GM12878 (cell line): Measurements from ENCODE around the gene KIAA2012. TPM values are rescaled to one million over a fixed set of nuclear protein-coding genes. Genes with fewer than 3 reads are reported as not detected.

Experiments used
- ATAC-seq: fragments of 200-7000 bp; cut with Tn5 transposase; 3 replicates; pipeline ENCODE4 v1.9.1; 2020; ENCODE audit warnings: mild to moderate bottlenecking, moderate library complexity
- BruUV-seq: library from RNA; stranded (reverse); fragments of 400-500 nt; replicated peaks from 2 replicates; lab custom pipeline; 2021; lab: Mats Ljungman, UMichigan
- CTCF ChIA-PET: fragments of 300-600 bp; sonication (Branson Sonifier 250); formaldehyde crosslinking; extraction: SDS; loops from one replicate; lab custom pipeline; 2021; ENCODE audit warnings: inconsistent platforms; lab: Yijun Ruan, JAX
- POLR2A ChIA-PET: fragments of 350-600 bp; formaldehyde crosslinking; extraction: SDS; loops from one replicate; lab custom pipeline; 2021; ENCODE audit warnings: inconsistent platforms; lab: Charles Lee
- RAD21 ChIA-PET: fragments of 300-600 bp; sonication (Branson Sonifier 250); formaldehyde crosslinking; loops from one replicate; lab custom pipeline; 2023; ENCODE audit warnings: antibody characterized with exemption; ENCODE audit not compliant: unreplicated experiment; lab: Charles Lee
- SMC1A ChIA-PET: fragments of 300-600 bp; sonication (Branson Sonifier 250); formaldehyde crosslinking; loops from one replicate; lab custom pipeline; 2023; ENCODE audit not compliant: unreplicated experiment, uncharacterized antibody; lab: Charles Lee
- DNase-seq: peaks from one replicate; pipeline ENCODE4 v3.0.0-alpha.2; 2011; ENCODE audit warnings: low read depth, low spot score
- FAIRE-seq: peaks from 3 replicates; lab custom pipeline; 2011; peaks lifted over from hg19 to GRCh38; lab: Jason Lieb, UNC
- H2AFZ ChIP-seq: 2 replicates; pipeline ENCODE4 v1.6.0; 2011; ENCODE audit warnings: low read depth, low read length, control low read depth; ENCODE audit not compliant: control insufficient read depth
- H3K27ac ChIP-seq: 2 replicates; pipeline ENCODE4 v1.5.1; 2011; ENCODE audit warnings: control low read depth; ENCODE audit not compliant: control insufficient read depth, insufficient read depth
- H3K27me3 ChIP-seq, 2 experiments: replicated peaks in 1 of 2; 2 replicates each; pipeline versions ENCODE4 v1.6.0 to v1.6.1; 2011; ENCODE audit warnings: low read length in 1 of 2; ENCODE audit not compliant: control insufficient read depth in 2 of 2, insufficient read depth in 2 of 2
- H3K36me3 ChIP-seq, 2 experiments: 2 replicates each; pipeline ENCODE4 v1.5.1; 2011; ENCODE audit warnings: low read length in 1 of 2; ENCODE audit not compliant: control insufficient read depth in 2 of 2, insufficient read depth in 2 of 2
- H3K4me1 ChIP-seq: 2 replicates; pipeline ENCODE4 v1.6.1; 2011; ENCODE audit warnings: mild to moderate bottlenecking, low read length, moderate library complexity, mixed read lengths; ENCODE audit not compliant: control insufficient read depth, insufficient read depth
- H3K4me2 ChIP-seq: 2 replicates; pipeline ENCODE4 v1.6.0; 2011; ENCODE audit warnings: control low read depth; ENCODE audit not compliant: control insufficient read depth, insufficient read depth
- H3K4me3 ChIP-seq: fragments of 200-600 bp; sonication (generic); 2 replicates; pipeline ENCODE4 v1.5.1; 2016
- H3K79me2 ChIP-seq: 2 replicates; pipeline ENCODE4 v1.6.0; 2011; ENCODE audit warnings: low read length; ENCODE audit not compliant: control insufficient read depth, insufficient read depth
- H3K9ac ChIP-seq: 2 replicates; pipeline ENCODE4 v1.8.0; 2011; ENCODE audit warnings: low read length, control low read depth, mixed read lengths; ENCODE audit not compliant: control insufficient read depth, insufficient read depth
- H3K9me3 ChIP-seq: replicated peaks from 3 replicates; pipeline ENCODE4 v1.5.1; 2011; ENCODE audit warnings: mild to moderate bottlenecking, low read length; ENCODE audit not compliant: control insufficient read depth, insufficient read depth
- H4K20me1 ChIP-seq: 2 replicates; pipeline ENCODE4 v1.6.0; 2011; ENCODE audit not compliant: control insufficient read depth, insufficient read depth
- E4F1 ChIP-seq: fragments of 450-650 bp; IDR thresholded peaks from 2 replicates; pipeline ENCODE4 v1.6.1; 2018; ENCODE audit warnings: borderline replicate concordance, mild to moderate bottlenecking; ENCODE audit not compliant: partially characterized antibody
- NFYB ChIP-seq: IDR thresholded peaks from 2 replicates; pipeline ENCODE4 v1.6.1; 2011; ENCODE audit warnings: low read depth, mild to moderate bottlenecking, low read length, improper control_type of control experiment, moderate library complexity; ENCODE audit not compliant: insufficient read depth
- SMAD1 ChIP-seq: fragments of 450-650 bp; IDR thresholded peaks from 2 replicates; pipeline ENCODE4 v1.6.1; 2018; ENCODE audit warnings: mild to moderate bottlenecking, low read depth; ENCODE audit not compliant: partially characterized antibody
- SMAD5 ChIP-seq: IDR thresholded peaks from 2 replicates; pipeline ENCODE4 v1.6.1; 2016; ENCODE audit warnings: antibody characterized with exemption, low read depth
- ZNF274 ChIP-seq: IDR thresholded peaks from one replicate; pipeline ENCODE4 v1.8.0; 2011; ENCODE audit not compliant: insufficient read length, insufficient read depth
- whole genome bisulfite sequencing: methylation state at CpG from one replicate; pipeline ENCODE4 v1.1.6; 2016; ENCODE audit warnings: low lambda C conversion rate; ENCODE audit not compliant: insufficient replicate concordance, insufficient coverage; ENCODE audit errors: missing lambda C conversion rate; 5-methylcytosine and 5-hydroxymethylcytosine counted together
- in situ Hi-C: fragments of 300-500 bp; cut with MboI; formaldehyde crosslinking; loops from 9 replicates; pipeline ENCODE4 v1.14.3; 2018; ENCODE audit warnings: mixed read lengths
- intact Hi-C: fragments of 100-400 bp; cut with micrococcal nuclease; formaldehyde crosslinking; loops from one replicate; pipeline ENCODE4 v1.14.2; 2022; ENCODE audit not compliant: unreplicated experiment
- polyA plus RNA-seq, 11 experiments: library from polyadenylated mRNA; depleted of rRNA in 4 of 11; unstranded in 6 of 11; stranded (reverse) in 5 of 11; fragments of >200 nt; fragmentation: Nextera tagmentation in 4 of 11; fragmentation: Illumina TruSeq in 1 of 11; extraction: Ambion mirVana in 4 of 11; extraction: Trizol in 1 of 11; gene quantifications; 1 replicate in 1 of 11; 2 replicates in 10 of 11; pipeline versions ENCODE4 v1.2.1 to v1.2.3, GENCODE V29; 2011 to 2016; ENCODE audit warnings: inconsistent platforms in 2 of 11, missing spikeins in 2 of 11, low read depth in 1 of 11
- total RNA-seq, 4 experiments: library from RNA; depleted of rRNA in 3 of 4; stranded (reverse); fragments of >200 nt in 3 of 4; fragmentation: Illumina TruSeq in 1 of 4; extraction: Trizol in 1 of 4; gene quantifications; 2 replicates each; pipeline versions ENCODE4 v1.2.1 to v1.2.3, GENCODE V29; 2013 to 2021

The KIAA2012 gene
- total and polyA plus RNA-seq, 10 of the 15 experiments (the other 5 are each of a cell fraction or from before 2014, with no cell fraction given): 0.03 TPM; not detected in 9

GRCh38 chr2:202050652-202051051 is 22.4 kb upstream of the KIAA2012 start:
- CTCF ChIA-PET: no interaction called here
- peak; percentile 7 for FAIRE-seq

GRCh38 chr2:202051499-202052161 is 21.4 kb upstream of the KIAA2012 start:
- ChIA-PET RAD21 (no interaction called here), SMC1A (no interaction called here), CTCF (no interaction called here), POLR2A (interaction anchor here (1.7 kb wide), 1 partner anchor 10 kb away, joined by 5 read pairs; no protein-coding TSS in a partner anchor)
- 58% methylated on average over 8 of the region's 8 CpGs for WGBS
- Histone ChIP-seq H3K36me3 (no peaks in the 10 kb centered on the region), H4K20me1 (no peaks in the 10 kb centered on the region), H3K9me3 (no peaks in the 10 kb centered on the region), H2AFZ (no peak overlapping the region), H3K9ac (no peak overlapping the region), H3K4me2 (no peak overlapping the region), H3K4me3 (no peak overlapping the region), H3K27me3 (peaks cover 0 to 2% of the 10 kb centered on the region in 2 experiments; a peak in 1 of 4 replicates), H3K27ac (no peak overlapping the region), H3K79me2 (no peaks in the 10 kb centered on the region), H3K4me1 (no peaks in the 10 kb centered on the region)
- TF ChIP-seq ZNF274 (no peak), NFYB (no peak), E4F1 (no peak), SMAD5 (no peak)
- ATAC-seq (no peak), FAIRE-seq (no peak), DNase-seq (no peak)
- in situ Hi-C loops: no loop called here
- BruUV-seq: no TSS peak
- intact Hi-C loops: no loop called here

More at GRCh38 chr2:202050652-202051051, 22.4 kb upstream of the KIAA2012 start:
- TF ChIP-seq SMAD5: no peak
- no peak for TF ChIP-seq SMAD1
- H3K9me3 ChIP-seq: no peaks in the 10 kb centered on the region
- no peaks in the 10 kb centered on the region for H3K4me1 ChIP-seq
- H4K20me1 ChIP-seq: no peaks in the 10 kb centered on the region
- RAD21 ChIA-PET: no interaction called here
- POLR2A ChIA-PET: no interaction called here
- H3K27ac ChIP-seq: no peak overlapping the region
- no peaks in the 10 kb centered on the region for H3K79me2 ChIP-seq
- no peak for DNase-seq
- H2AFZ ChIP-seq: no peak overlapping the region
- H3K27me3 ChIP-seq: 0 out of 4 replicates have a peak, but pooled peaks cover 0 to 2% of the 10 kb centered on the region in 2 experiments
- ATAC-seq: no peak
- no peak overlapping the region for H3K4me3 ChIP-seq
- H3K4me2 ChIP-seq: no peak overlapping the region
- H3K9ac ChIP-seq: no peak overlapping the region
- no TSS peak for BruUV-seq
- SMC1A ChIA-PET: no interaction called here
- intact Hi-C loops (no loop called here), in situ Hi-C loops (no loop called here)
- no peaks in the 10 kb centered on the region for H3K36me3 ChIP-seq
